Measurements from ENCODE around the gene LMLN.

The LMLN gene

GRCh38 chr3:198061119-198062067 is 101.4 kb downstream of the LMLN start:
- TF ChIP-seq, protein P1, sequence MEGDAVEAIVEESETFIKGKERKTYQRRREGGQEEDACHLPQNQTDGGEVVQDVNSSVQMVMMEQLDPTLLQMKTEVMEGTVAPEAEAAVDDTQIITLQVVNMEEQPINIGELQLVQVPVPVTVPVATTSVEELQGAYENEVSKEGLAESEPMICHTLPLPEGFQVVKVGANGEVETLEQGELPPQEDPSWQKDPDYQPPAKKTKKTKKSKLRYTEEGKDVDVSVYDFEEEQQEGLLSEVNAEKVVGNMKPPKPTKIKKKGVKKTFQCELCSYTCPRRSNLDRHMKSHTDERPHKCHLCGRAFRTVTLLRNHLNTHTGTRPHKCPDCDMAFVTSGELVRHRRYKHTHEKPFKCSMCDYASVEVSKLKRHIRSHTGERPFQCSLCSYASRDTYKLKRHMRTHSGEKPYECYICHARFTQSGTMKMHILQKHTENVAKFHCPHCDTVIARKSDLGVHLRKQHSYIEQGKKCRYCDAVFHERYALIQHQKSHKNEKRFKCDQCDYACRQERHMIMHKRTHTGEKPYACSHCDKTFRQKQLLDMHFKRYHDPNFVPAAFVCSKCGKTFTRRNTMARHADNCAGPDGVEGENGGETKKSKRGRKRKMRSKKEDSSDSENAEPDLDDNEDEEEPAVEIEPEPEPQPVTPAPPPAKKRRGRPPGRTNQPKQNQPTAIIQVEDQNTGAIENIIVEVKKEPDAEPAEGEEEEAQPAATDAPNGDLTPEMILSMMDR (IDR thresholded peaks at IDR 0.05; ENCODE audit: low read depth, low read length), result no peak
- TF ChIP-seq MYC (IDR thresholded peaks at IDR 0.05; ENCODE audit: low read depth, low read length) (no peak), POLR2A (IDR thresholded peaks at IDR 0.05; ENCODE audit: extremely low read depth, insufficient read length) (no peak), MAX (IDR thresholded peaks at IDR 0.05; ENCODE audit: low read depth, low read length) (no peak)
- DNase-seq (ENCODE audit: low read depth), result no peak
- no peak overlapping the region for H3K4me3 ChIP-seq (ENCODE audit: low read depth, low read length)

GRCh38 chr3:198062068-198062465 is 102.0 kb downstream of the LMLN start:
- H3K4me3 ChIP-seq (ENCODE audit: low read depth, low read length), result no peak overlapping the region
- no peak for DNase-seq (ENCODE audit: low read depth)
- TF ChIP-seq POLR2A (IDR thresholded peaks at IDR 0.05; ENCODE audit: extremely low read depth, insufficient read length) (no peak), MAX (IDR thresholded peaks at IDR 0.05; ENCODE audit: low read depth, low read length) (no peak), MYC (IDR thresholded peaks at IDR 0.05; ENCODE audit: low read depth, low read length) (no peak)
- TF ChIP-seq, protein P1 (IDR thresholded peaks at IDR 0.05; ENCODE audit: low read depth, low read length), result no peak

DNA sequence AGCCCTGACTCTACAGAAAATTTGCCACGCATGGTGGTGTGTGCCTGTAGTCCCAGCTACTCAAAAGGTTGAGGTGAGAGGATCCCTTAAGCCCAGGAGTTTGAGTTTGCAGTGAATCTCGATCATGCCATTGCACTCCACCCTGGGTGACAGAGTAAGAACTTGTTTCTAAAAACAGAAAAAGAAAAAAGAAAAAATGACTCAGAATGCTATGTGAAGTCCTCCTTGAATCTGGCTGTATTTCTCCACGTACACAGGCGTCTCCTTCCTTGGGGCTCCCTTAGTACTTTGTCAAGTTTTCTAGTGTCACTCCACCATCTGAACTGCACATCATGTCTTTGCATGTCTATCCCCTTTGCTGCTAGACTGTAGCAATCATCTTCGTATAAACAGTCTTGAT is 104.4 kb downstream of the LMLN start:
- no peak for DNase-seq (ENCODE audit: low read depth)
- TF ChIP-seq, protein P1 (IDR thresholded peaks at IDR 0.05; ENCODE audit: low read depth, low read length), result no peak
- TF ChIP-seq MYC (IDR thresholded peaks at IDR 0.05; ENCODE audit: low read depth, low read length), result no peak
- TF ChIP-seq POLR2A (IDR thresholded peaks at IDR 0.05; ENCODE audit: extremely low read depth, insufficient read length), result no peak
- no peak for TF ChIP-seq MAX (IDR thresholded peaks at IDR 0.05; ENCODE audit: low read depth, low read length)
- no peak overlapping the region for H3K4me3 ChIP-seq (ENCODE audit: low read depth, low read length)

DNA sequence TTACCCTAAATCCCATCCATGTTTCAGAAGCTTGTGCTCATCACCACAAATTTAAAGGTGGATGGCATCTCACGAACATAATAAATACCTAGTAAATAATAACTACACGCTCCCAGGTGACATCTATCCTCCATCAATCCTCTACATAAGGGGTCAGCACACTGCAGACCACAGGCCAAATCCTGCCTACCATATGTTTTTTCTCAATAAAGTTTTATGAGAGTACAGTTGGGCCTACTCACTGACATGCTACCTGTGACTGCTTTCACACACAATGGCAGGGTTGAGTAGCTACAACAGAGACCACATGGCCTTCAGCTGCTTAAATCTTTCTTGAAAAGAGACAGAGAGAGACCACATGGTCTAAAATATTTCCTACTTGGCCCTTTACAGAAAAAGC is 105.9 kb downstream of the LMLN start:
- TF ChIP-seq, protein P1 (IDR thresholded peaks at IDR 0.05; ENCODE audit: low read depth, low read length), result no peak
- no peak for TF ChIP-seq MYC (IDR thresholded peaks at IDR 0.05; ENCODE audit: low read depth, low read length)
- TF ChIP-seq POLR2A (IDR thresholded peaks at IDR 0.05; ENCODE audit: extremely low read depth, insufficient read length), result no peak
- no peak for TF ChIP-seq MAX (IDR thresholded peaks at IDR 0.05; ENCODE audit: low read depth, low read length)
- H3K4me3 ChIP-seq (ENCODE audit: low read depth, low read length), result no peak overlapping the region
- no peak for DNase-seq (ENCODE audit: low read depth)

GRCh38 chr3:198067416-198067815 is 107.4 kb downstream of the LMLN start:
- no peak for DNase-seq (ENCODE audit: low read depth)
- TF ChIP-seq MYC (IDR thresholded peaks at IDR 0.05; ENCODE audit: low read depth, low read length), result no peak
- no peak for TF ChIP-seq MAX (IDR thresholded peaks at IDR 0.05; ENCODE audit: low read depth, low read length)
- TF ChIP-seq, protein P1 (IDR thresholded peaks at IDR 0.05; ENCODE audit: low read depth, low read length), result no peak
- TF ChIP-seq POLR2A (IDR thresholded peaks at IDR 0.05; ENCODE audit: extremely low read depth, insufficient read length), result no peak
- no peak overlapping the region for H3K4me3 ChIP-seq (ENCODE audit: low read depth, low read length)

All from NB4 (cell line).